GM18907 (cell line): ENCODE results near the gene TIMM44.
A peak's percentile ranks its signal among the peaks of the same experiment; 100 is the strongest.
"Not testable (repeated sequence)": the region's sequence is repeated elsewhere in the genome, so short reads cannot be mapped to it uniquely, and the experiment has no call there.

ENCODE experiments used
- ATAC-seq: cut with Tn5 transposase; IDR thresholded peaks from one replicate; pipeline ENCODE4 v1.9.1; 2021; ENCODE audit warnings: mild to moderate bottlenecking, moderate library complexity; ENCODE audit not compliant: unreplicated experiment

The TIMM44 gene

DNA sequence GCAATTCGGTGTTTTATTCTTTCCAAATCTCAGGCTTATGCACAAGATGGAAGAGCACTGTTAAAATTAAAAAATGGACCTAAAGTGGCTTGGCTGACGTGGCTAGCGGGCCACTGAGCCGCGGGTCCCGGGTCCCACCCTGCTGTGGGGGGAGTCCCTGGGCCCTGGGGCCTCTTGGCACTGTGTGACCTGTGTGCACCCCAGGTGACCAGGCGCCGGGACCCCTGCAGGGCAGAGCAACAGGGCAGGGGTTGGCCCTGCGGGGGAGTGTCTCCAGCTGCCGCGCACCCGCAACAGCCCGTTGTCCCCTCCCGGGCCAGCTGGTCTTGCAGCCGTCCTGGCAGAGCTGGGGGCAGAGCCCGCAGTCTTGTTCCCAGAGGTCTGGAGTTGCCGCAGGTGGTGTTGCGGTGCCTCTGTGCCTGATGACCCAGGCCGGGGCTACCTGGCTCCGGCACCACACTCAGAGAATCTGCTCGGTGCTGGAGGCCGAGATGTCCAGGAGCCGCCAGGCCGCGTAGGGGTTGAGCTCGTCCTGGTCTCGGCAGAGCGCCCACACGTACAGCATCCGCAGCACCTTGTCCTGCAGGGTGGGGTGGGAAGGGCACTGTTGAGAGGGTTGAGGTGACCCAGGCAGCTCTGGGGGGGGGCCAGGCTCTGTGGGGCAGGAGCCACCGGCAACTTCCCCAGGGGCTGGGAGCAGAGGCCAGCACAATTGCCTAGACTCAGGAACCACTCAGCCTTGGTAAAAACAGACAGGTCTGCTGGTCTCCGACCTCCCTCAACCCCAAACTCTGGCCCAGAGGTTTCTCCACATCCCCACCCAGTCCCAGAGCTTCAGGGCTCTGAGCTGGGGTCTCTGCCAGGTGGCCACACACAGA is 16.5 kb downstream of the TIMM44 start:
- ATAC-seq: no peak

DNA sequence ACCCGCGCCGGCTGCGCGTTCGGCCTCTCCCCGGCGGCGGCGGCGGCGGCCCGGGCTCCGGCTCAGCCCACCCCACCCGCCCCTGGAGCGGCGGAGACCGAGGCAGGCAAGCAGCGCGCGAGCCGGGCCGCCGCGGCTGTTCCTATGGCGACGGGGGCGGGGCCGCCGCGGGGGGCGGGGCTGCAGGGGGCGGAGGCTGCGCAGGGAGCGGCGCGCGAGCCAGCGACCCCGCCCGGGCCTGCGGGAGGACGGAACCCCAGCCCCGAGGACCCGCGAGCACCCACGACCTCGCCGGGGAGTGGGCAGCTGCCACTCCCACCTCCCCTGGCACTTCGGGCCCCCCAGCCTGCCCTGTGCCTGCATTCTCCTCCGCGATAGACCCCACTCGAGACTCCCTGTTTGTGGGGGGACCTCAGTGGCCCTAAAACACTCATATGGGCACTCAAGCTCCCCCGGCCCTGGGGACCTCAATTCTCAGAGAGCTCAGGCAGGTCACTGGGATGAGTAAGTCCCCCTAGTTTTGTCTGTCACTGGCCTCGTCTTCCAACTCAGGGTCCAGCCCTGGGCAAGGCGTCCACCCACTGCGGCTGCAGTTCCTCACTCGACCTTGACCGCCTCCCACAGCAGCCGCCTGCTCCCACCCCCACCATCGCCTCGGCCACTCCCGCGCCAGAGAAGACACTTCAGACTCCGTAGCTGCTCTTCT is 17.3 kb downstream of the TIMM44 start, which contains the start of gene CTXN1:
CTXN1 (minus strand) TSS at position 115 of the 706 bp plus-strand sequence. CDS start 597 bp downstream, outside the sequence.
- no peak for ATAC-seq

- ATAC-seq: no peak
Observed at GRCh38 chr19:7925171-7925851, 18.2 kb downstream of the TIMM44 start.

- ATAC-seq: no peak
Observed at GRCh38 chr19:7924651-7925170, 18.8 kb downstream of the TIMM44 start.

DNA sequence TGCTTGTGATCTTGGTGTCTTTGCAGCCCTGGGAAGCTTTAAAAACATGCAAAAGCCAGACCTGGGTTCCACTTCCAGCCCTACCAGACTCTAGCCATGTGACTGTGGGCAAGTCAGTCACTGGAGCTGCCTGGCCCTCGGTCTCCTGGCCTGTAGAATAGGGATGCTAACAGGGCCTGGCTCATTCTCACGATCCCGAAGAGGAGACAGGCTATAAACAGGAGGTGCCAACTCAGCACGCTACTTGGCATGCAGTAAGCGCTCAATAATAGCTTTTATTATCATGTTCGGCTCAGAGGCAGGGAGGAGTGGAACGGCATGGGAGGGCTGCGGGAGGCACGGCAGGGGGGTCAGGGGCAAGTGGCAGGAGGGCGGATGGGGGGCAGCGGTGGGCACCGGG is 19.2 kb downstream of the TIMM44 start:
- ATAC-seq: no peak

DNA sequence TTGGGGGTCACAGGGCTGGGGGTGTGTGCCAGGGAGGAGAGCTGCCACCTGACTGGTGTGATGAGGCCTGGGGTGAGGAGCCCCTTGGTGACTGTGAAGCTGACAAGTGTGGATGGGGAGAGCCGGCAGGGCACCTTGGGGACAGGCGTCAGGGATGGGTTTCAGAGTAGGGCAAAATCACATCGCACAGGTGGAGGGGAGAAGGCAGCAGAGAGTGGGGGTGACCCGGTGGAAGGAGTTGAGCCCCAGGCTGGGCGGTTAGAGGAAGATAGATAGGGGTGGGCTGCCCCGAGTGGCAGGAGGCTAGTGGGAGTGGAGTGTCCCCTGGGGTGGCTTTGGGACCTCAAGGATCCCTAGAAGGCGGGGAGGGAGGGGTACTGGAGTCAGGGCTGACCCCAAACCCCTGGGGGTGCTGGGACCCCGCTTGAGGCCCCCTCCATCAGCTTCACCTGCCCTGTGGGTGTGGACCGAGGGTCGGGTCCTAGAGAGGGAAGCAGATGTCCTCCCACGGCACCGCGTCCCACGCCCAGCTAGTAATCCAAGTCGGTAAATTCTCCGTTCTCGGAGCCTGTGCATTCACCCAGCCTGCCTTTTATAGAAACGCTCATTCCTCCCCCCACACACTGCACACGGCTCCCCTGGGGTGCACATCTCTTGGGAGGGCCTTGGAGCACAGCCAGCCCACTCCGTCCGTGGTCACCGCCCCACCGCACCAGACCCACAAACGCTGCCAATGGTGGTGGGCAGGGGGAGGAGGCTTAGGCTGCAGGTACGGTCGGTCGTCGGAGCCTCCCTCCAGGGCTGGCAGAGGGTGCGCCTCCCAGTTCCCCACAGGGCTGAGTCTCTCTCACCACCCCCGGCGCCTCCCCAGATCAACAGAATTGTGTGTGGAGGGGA is 19.9 kb downstream of the TIMM44 start:
- no peak for ATAC-seq

- ATAC-seq: no peak
Observed at GRCh38 chr19:7922836-7923195, 20.6 kb downstream of the TIMM44 start.

- no peak for ATAC-seq
Observed at GRCh38 chr19:7921967-7922835, 21.3 kb downstream of the TIMM44 start.

- ATAC-seq: no peak
Observed at GRCh38 chr19:7921302-7921966, 22.0 kb downstream of the TIMM44 start.

- ATAC-seq: peak; percentile 39
Observed at GRCh38 chr19:7920519-7921301, 22.8 kb downstream of the TIMM44 start.

- peak; percentile 67 for ATAC-seq
Observed at GRCh38 chr19:7919610-7920518, 23.6 kb downstream of the TIMM44 start, which contains the start of gene SNAPC2. Gene SNAPC2, plus strand, starts transcription at chr19:7920338. Its CDS starts 29 bp downstream, at chr19:7920367.

GRCh38 chr19:7918615-7919421 is 24.6 kb downstream of the TIMM44 start:
- no peak for ATAC-seq

DNA sequence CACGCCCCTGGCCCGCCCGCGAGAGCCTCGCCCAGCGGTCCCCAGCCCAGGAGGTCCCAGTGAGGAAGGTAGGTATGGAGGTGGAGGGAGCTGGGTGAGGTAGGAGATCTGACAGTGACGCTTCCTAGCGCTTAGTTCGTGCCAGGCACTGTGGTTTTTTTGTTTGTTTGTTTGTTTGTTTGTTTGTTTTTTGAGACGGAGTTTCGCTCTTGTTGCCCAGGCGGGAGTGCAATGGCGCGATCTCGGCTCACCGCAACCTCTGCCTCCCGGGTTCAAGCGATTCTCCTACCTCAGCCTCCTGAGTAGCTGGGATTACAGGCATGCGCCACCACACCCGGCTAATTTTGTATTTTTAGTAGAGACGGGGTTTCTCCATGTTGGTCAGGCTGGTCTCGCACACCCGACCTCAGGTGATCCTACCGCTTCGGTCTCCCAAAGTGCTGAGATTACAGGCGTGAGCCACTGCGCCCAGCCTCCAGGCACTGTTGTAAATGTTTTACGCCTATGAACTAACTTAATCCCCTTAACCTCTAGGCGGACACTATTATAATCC is 25.3 kb downstream of the TIMM44 start:
- not testable (repeated sequence) for ATAC-seq

DNA sequence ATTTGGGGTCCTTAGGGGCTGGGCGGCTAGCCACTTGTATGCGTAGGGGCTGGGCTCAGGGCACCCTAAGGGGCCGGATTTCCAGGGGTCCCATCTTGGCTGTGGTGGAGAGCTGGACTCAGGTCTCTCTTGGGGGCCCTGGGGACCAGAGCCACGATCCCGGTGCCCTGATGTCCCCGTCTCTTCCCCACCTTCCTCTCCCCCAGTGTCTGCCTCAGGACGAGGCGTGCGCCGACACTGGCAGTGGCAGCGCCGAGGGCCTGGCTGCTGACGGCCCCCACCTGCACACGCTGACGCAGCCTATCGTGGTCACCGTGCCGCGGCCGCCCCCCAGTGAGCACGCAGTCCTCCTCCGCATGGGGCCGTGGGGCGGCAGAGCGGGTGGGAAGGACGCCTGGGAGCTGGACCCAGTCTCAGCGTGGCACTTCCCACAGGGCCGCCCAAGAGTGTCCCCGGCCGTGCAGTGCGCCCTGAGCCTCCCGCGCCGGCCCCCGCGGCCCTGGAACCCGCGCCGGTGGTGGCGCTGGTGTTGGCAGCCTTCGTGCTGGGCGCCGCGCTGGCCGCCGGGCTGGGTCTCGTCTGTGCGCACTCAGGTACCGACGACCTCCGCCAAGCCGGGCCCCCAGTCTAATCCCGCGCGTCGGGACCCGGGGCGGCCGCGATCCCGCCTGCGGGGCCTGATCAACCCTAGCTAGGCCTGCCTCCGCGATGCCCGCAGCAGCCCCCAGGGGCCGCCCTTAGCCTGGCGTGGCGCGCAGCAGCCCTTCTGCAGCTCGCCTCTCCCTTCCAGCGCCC is 26.0 kb downstream of the TIMM44 start:
- ATAC-seq: peak; percentile 21

GRCh38 chr19:7916955-7917266 is 26.6 kb downstream of the TIMM44 start:
- no peak for ATAC-seq
